ENCODE results near the gene ESCO1.

The ESCO1 gene

DNA sequence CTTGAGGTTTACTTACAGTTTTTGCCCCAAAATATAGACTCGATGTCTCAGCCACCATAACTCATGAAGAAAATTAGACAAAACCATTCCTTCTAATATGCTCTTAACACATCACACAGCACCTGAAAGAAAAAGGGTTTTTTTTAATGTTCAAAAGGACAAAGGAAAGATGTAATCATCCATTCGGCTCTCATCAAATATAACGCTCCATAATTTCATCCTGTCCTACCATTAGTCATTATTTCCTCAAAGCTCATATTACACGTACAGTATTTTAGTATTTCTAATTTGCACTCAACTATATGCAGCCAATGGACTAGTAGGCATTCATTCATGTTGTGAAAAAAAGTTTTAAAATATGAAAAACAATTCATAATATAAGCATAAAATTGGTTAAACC is 24.8 kb downstream of the ESCO1 start:
- no peak for DNase-seq

DNA sequence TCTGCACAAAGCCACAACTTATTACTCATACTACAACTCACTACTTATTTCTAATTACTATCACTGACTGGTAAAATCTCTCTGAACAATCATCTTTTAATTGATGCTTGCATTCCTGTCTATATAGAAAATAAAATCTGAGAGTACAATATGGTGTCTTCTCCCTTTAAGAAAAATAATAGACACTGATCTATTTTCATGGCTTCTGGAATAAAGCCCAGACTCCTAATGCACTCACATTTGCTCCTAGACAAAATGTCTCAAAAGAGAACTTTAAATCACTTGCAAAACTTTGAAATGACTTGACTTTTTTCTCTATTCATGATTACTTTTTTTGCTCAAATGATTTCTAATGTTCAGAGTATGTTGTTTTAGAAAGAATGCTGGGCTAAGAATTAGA is 28.7 kb downstream of the ESCO1 start:
- DNase-seq, result no peak

DNA sequence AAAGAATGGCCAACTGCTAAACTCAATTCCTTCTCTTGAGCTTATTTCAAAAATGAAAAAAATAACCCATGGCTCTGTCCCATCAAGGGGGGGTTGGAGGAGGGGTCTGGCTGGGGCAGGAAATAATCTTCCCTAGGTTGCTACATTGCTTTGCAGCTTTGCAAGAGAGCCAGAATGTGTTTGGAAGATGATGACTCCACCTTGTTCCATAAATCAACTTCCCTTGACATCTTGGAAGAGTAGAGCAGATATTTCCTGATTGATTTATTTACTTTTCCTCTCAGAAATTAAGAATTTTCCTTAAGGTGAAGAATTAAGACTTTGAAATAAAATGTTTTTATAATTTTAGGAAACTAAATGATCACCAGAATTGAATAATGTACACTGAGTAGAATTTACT is 41.3 kb downstream of the ESCO1 start:
- DNase-seq, result no peak

DNA sequence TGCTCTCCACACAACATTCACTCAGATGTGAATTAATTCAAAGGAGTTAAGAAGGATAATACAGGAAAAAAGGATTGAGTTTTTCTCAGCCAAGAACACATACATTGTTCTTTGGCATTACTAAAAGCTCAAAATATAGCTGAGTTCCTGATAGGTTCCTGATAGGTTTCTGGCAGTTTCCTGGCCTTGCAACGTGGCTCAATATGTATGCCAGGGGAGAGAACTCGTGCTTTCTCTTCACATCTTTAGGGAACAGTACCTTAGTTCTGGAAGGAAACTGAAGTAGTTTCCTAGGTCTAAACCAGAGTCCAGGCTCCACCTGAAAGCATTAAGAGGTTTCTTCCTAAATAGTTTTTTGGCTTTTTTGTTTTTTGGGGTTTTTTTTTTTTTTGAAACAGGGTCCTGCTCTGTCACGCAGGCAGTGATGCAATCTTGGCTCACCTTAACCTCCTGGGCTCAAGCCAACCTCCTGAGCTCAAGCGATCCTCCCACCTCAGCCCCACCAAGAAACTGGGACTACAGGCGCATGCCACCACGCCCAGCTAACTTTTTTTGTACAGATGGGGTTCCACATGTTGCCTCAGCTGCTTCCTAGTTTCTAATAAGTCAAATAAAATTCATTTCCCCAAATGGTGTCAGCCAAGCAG is 42.8 kb downstream of the ESCO1 start:
- no peak for DNase-seq

DNA sequence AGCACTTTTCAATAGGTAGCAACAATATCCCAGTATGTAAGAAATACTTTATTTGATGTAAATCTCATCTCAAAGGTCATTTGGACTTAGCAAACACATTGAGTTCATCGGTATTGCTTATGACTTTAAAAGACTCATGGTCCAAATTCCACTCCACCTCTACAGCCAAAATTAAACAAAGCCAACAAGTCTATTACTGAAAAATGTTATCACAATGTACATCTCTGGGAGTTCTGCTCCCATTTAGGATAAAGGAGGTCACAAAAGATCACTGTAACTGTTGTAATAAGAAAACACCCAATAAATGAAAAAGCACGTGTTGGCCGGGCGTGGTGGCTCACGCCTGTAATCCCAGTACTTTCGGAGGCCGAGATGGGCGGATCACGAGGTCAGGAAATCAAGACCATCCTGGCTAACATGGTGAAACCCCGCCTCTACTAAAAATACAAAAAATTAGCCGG is 50.0 kb downstream of the ESCO1 start:
- no peak for DNase-seq

DNA sequence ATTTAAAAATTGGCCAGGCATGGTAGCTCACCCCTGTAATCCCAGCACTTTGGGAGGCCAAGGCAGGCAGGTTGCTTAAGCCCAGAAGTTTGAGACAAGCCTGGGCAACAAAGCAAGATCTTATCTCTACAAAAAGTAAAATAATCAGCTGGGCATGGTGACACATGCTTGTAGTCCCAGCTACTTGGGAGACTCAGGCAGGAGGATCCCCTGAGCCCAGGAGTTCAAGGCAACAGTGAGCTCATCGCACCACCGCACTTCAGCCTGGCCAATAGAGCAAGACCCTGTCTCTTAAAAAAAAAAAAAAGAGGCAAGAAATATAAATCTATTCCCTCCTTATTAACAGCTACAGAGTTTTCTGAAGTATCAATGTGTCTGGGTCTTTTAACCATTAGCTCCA is 51.9 kb downstream of the ESCO1 start:
- DNase-seq, result no peak

DNA sequence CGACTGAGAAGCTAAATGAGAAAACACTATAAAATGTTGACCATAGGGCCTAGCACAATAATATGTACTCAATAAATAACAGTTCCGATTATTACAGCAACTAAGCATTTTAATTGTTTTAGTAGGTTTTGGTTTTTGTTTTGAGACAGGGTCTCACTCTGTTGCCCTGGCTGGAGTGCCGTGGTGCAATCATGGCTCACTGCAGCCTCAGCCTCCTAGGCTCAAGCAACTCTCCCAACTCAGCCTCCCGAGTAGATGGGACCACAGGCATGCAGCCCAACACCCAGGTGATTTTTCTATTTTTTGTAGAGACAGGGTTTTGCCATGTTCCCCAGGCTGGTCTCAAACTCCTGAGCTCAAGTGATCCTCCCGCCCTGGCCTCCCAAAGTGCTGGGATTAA is 54.1 kb downstream of the ESCO1 start:
- DNase-seq, result no peak

DNA sequence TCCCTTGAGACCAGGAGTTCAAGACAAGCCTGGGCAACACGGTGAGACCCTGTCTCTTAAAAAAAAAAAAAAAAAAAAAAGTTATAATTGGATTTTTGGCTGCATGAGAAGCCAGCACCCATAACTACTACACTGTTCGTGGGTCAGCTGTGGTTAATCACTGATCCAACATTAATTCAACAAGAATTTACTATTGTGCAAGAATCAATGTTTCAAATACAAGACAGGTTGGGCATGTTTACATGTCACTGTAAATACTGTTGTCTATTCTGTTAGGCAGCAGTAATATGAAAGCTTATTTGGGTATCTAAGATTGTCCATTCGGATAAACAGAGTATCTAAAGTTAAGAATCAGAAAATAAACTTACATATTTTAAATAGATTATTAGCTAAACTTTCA is 62.3 kb downstream of the ESCO1 start:
- DNase-seq, result no peak

DNA sequence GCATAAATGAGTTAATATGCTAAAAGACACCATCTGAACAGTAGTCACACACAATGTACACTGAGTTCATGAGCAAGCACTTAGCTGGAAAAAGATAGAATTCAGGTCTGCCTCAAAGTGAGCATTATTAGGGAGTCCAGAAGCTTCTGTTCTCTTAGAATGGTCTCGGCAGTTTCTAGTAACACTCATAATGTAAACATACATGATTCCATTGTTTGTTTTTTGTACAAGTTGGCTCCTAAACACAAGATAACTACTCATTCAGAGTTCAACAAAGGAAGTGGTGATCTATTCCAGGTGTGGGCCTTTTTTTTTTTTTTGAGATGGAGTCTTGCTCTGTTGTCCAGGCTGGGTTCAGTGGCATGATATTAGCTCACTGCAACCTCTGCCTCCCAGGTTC is 66.2 kb downstream of the ESCO1 start:
- DNase-seq, result no peak

DNA sequence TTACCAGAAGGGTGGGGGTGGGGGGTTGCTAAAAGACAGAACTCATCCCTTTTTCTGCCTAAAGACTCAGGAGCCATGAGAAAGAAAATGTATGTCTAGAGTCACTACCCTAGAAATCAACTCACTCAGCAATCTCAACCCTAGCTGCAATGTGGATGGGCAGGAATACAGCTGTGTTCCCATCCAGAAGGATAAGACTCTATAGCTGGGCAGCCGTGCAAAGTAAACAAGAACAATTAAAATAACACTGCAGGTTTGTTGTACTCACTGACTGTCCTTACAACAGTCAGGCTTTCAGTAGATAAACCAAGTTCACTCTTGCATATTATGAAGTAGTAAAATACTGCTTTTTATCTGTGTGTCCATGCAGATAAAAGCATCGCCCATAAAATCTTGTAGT is 74.0 kb downstream of the ESCO1 start:
- DNase-seq, result no peak

DNA sequence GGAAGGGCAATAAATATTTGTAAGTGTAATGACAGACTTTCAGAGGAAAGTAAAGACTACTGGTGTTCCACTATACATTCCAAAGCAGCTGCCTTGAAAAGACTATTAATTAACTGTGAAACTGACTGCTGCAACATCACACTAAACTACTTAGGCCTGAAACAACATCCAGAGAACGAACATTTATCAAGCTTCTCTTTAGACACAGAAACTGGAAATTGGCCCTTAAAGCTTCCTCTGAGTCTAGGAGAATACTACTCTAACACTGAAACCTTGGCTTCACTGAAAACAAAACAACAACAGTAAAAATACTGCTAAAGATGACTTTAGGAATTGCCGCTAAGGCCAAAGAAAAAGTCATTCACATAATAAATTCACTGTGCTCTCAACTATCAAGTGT is 74.6 kb downstream of the ESCO1 start:
- DNase-seq, result no peak

DNA sequence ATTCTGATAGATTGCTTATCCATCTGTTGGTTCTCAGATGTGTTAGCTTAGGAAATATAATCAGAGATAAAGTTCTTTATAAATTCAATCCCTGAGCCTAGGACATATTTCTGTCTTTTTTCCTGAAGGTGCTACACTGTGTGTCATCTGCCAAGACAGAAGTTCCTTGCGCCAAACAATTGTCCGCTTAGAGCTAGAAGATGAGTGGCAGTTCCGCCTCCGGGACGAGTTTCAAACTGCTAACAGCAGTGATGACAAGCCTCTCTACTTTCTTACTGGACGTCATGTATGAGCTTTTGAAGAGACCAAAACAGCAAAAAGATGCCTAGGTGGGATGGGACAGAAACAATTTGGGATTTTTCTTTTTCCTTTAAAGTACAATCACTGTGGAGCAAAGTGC is 78.0 kb downstream of the ESCO1 start:
- no peak for DNase-seq

DNA sequence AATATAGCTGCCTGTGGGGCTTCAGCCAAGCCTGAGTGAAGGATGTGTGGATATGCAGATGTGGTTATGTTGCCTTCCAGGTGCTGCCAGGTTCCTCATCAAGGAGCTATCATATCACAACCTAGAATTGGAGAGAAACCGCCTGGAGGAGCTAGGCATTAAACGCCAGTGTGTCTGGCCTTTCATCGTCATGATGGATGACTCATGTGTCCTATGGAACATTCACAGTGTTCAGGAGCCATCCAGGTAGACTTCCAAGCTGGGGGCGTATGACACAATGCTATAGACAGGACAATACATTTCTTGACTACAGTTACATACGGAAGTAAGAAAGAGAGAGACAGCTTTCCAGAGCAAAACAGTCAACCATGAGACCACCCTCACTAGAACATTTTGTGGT is 86.8 kb downstream of the ESCO1 start:
- DNase-seq, result no peak

DNA sequence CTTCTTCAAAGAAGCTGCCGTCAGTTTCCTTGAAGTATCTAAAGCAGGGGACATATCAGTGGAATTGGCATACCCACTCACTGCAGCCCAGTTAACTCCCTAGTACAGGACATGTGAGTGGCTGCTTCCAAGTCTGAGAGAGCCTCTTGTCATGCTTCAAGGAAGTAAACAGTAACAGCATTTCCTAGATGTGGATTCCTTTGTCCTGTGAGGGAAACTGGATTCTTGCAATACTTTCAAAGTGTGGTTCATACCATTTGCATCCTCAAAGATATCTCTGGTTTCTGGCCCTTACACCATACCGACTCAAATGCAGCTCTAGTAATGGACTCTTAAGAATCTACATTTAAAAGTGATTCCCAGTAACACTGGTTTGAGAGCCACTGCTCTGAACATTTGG is 87.2 kb downstream of the ESCO1 start:
- no peak for DNase-seq

DNA sequence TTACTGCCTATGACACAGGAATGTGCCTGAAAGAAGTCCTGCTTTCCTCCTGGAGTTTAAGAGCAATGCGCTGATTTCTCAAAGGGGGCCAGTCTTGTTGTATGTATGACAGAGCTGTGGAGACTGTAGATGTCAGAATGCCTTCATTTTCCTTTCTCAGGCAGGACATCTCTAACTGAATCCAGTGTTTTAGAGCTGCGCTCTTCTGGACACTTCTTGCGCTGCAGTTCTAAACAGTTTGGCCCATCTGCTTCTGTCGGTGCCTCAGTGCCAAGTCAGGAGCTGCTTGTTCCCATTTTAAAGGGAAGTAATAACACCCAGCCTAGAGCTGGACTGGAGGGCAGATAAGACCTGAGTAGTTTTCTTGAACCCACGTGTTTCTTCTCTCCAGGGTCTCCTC is 91.4 kb downstream of the ESCO1 start:
- no peak for DNase-seq

DNA sequence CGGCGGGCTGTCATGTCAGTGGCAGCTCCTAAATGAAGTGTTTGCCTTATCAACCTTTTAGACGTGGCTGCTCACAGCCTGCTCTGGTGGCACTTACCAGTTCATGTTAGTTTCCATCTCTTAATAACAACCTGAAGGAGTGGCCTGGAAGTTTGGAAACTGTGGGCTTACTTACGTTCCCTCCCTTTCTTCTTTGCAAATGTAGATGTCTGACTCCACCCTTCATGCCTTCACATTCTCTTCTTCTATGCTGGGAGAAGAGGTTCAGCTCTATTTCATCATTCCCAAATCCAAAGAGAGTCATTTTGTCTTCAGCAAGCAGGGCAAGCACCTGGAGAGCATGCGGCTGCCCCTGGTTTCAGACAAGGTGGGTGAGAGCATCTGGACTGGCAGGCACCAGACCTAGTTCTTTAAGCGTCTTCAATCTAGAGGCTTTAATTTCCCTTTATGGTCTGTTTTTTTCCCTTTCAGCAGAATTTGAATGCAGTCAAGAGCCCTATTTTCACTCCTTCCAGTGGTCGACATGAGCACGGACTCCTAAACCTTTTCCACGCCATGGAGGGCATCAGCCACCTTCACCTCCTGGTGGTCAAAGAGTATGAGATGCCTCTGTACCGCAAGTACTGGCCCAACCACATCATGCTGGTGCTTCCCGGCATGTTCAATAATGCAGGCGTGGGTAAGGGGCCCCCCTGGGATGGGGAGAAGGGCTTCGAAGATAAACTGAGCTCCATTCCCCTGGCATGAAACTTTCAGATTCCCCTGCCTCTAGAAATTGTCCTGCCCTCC is 92.4 kb downstream of the ESCO1 start:
- DNase-seq, result no peak

DNA sequence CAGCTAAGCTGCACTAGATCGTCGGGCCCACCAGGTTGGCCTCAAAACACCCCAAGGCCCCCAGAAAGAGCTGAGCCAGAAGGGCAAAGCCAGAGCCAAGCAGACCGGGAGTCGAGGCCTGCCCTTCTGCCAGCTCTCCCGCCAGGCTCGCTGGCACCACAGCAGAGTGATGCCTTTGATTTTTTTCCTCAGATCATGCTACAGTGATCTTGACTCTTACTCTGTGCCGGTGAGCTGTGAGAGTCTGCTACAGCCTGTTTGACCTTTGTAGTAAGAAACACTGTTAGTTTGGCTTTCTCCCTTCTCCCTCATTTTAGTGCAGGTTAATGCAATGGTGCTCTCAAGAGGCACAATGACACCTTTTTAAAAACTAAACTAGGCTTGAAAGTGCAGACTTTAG is 97.8 kb downstream of the ESCO1 start:
- no peak for DNase-seq

DNA sequence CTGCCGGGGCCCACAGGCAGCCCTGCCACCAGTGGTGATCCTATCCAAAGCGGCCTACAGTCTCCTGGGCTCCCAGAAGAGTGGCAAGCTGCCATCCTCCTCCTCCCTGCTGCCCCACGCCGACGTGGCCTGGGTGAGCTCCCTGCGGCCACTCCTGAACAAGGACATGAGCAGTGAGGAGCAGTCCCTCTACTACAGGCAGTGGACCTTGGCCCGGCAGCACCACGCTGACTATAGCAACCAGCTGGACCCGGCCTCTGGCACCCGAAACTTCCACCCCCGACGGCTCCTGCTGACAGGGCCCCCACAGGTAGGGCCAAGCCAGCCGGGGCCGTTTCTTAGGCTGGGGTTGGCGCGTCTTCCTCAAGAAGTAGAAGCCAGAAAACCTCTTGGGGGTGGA is 100.5 kb downstream of the ESCO1 start:
- no peak for DNase-seq

DNA sequence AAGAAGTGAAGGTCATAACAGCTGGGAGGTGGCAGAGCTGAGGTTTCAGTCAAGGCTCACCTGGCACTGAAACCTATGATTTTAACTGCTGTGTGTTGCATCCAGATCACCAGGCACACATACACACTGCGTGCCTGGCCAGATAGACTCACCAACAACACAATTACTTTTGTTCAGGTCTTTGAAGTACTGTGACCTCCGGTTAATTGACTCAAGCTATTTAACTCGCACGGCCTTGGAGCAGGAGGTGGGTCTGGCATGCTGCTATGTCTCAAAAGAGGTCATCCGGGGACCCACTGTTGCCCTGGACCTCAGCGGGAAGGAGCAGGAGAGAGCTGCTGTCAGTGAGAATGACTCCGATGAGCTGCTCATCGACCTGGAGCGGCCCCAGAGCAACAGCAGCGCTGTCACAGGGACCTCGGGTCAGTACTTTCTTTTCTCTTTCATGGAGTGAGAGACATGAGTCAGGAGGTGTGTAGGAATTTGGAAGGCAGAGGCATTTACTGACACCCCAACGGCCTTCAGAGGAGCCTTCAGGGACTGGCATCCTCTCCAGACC is 104.1 kb downstream of the ESCO1 start:
- DNase-seq, result no peak

DNA sequence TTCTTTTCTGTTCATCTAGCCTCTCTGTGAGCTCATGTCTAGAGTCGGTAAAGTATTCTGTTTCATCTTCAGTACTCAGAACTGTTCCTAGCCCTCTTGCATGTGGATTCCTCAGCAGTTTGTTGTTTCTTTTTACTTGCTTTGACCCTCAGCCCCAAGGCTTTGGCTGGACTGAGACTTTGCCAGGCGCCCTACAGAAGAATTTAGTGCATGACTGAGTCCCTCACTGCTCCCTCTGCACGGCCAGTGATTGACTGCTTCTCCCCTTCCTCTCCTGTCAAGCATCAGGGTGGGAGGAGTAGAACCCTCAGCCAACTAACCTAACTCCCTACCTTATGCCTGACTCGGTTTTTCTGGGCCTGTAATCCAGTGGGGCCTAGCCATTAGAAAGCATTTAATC is 109.8 kb downstream of the ESCO1 start:
- no peak for DNase-seq

DNA sequence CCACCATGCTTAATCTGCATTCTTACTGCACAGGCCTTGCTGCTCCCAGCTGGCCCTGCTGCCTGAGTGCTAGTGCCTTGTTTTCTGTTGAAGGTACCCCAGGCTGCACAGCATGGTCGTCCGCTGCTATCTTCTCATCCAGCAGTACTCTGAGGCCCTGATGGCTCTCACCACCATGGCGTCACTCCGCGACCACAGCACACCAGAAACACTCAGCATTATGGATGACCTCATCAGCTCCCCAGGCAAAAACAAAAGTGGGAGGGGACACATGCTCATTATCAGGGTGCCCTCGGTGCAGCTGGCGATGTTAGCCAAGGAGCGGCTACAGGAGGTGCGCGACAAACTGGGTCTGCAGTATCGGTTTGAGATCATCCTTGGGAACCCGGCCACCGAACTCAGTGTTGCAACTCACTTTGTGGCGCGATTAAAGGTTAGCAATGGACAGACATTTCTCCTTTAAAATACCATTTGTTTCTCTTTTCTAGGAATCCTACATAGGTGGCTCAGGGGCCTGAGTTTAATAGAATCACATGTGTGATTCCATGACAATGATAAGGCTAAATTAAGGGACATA is 110.5 kb downstream of the ESCO1 start:
- no peak for DNase-seq

DNA sequence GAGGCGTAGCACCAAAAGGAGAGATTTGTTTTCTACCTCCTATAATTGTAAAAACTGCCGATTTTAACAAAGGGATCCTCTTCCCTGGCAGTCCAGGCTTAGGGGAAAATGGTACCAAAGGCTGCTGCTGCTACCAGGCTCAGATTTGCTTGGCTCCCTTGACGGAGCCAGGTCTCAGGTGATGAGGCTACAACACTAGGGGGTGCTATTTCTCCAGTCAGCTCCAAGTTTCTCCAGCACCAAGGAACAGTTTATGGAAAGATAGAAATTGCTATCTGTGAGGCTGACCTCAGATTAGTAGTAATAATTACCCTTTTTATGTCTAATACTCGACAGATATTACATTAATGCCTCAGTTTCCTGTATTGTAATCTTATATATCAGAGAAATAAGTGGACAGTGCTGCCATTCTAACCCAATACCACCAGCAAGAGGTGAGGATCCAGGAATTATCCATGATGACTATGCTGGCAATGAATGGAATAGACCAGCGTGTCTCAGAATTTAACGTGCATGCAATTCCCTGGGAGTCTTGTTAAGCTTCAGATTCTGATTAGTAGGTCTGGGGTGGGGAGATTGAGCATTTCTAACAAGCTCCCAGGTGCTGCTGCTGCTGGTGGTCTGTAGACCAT is 111.3 kb downstream of the ESCO1 start:
- DNase-seq, result no peak

DNA sequence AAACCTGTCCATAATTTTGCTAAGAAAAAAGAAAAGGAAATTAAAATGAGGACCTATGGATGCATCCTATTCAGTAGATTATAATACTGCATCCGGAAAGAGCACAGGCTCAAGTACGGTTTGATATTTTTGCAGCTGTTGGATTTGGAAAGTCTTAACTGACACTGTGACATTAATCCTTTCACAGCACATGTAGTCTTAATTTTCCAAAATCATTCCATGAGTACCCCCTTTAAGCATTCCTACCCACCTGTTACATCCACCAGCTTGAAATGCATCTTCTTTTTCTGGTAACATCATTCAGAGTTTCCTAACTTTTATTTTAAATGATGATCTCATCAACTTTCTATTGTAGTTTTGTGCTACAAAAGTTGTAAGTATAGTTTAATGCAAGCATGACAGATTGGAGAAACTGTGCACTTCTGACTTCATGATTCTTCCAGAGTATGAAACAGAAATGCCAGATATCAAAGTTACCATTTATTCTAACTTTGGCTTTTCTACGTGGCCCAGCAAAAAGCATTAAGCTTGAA is 113.5 kb downstream of the ESCO1 start:
- no peak for DNase-seq
